Fibroblast of lung (primary cell): Measurements from ENCODE around the gene PCDHA7. TPM values are rescaled to one million over a fixed set of nuclear protein-coding genes. Genes with fewer than 3 reads are reported as not detected.
"Not testable (repeated sequence)": the region's sequence is repeated elsewhere in the genome, so short reads cannot be mapped to it uniquely, and the experiment has no call there.

ENCODE experiments used
- DNase-seq, 2 donors: peaks; one replicate each; pipeline versions ENCODE4 v3.0.0 to v3.0.0-alpha.2; 2010; ENCODE audit warnings: low read depth in 2 of 2
- H2AFZ ChIP-seq: 2 replicates; pipeline ENCODE4 v1.5.1; 2012; ENCODE audit warnings: low read length, control low read depth, inconsistent platforms
- H3K27ac ChIP-seq: 2 replicates; pipeline ENCODE4 v1.5.1; 2011; ENCODE audit warnings: low read length, control low read depth; ENCODE audit not compliant: insufficient read depth
- H3K27me3 ChIP-seq: 2 replicates; pipeline ENCODE4 v1.5.1; 2011; ENCODE audit warnings: mild to moderate bottlenecking, low read length; ENCODE audit not compliant: control insufficient read depth, insufficient read depth
- H3K36me3 ChIP-seq: 2 replicates; pipeline ENCODE4 v1.5.1; 2011; ENCODE audit warnings: low read length; ENCODE audit not compliant: control insufficient read depth, insufficient read depth
- H3K4me1 ChIP-seq: 2 replicates; pipeline ENCODE4 v1.5.1; 2011; ENCODE audit warnings: low read length; ENCODE audit not compliant: control insufficient read depth, insufficient read depth; ENCODE audit errors: extremely low read depth
- H3K4me2 ChIP-seq: 2 replicates; pipeline ENCODE4 v1.5.1; 2011; ENCODE audit warnings: low read length, control low read depth; ENCODE audit not compliant: insufficient read depth; ENCODE audit errors: extremely low read depth
- H3K4me3 ChIP-seq, 4 experiments: fragments of 200-600 bp in 1 of 4; sonication (generic) in 1 of 4; replicated peaks in 1 of 4; 2 replicates each; pipeline ENCODE4 v1.5.1; 2011 to 2016; ENCODE audit warnings: low read length in 4 of 4, low read depth in 3 of 4, mild to moderate bottlenecking in 3 of 4, control low read depth in 2 of 4, inconsistent platforms in 1 of 4, mixed read lengths in 1 of 4; ENCODE audit not compliant: insufficient read depth in 1 of 4; ENCODE audit errors: control extremely low read depth in 1 of 4
- H3K79me2 ChIP-seq: 2 replicates; pipeline ENCODE4 v1.5.1; 2012; ENCODE audit warnings: mild to moderate bottlenecking, low read length, inconsistent platforms; ENCODE audit not compliant: control insufficient read depth, insufficient read depth
- H3K9ac ChIP-seq: 2 replicates; pipeline ENCODE4 v1.5.1; 2011; ENCODE audit warnings: mild to moderate bottlenecking, low read length, control low read depth; ENCODE audit not compliant: insufficient read depth
- H3K9me3 ChIP-seq: 2 replicates; pipeline ENCODE4 v1.5.1; 2012; ENCODE audit warnings: low read depth, low read length; ENCODE audit not compliant: control insufficient read depth, insufficient read depth
- H4K20me1 ChIP-seq: 2 replicates; pipeline ENCODE4 v1.5.1; 2011; ENCODE audit warnings: low read length; ENCODE audit not compliant: control insufficient read depth, insufficient read depth; ENCODE audit errors: extremely low read depth
- EZH2 ChIP-seq: IDR thresholded peaks from 2 replicates; pipeline ENCODE4 v1.5.1; 2012; ENCODE audit warnings: low read length, control low read depth, mild to moderate bottlenecking; ENCODE audit errors: missing control alignments
- polyA plus RNA-seq, 2 donors: library from polyadenylated mRNA; depleted of rRNA in 1 of 2; stranded (reverse) in 1 of 2; unstranded in 1 of 2; fragments of >200 nt; gene quantifications; 2 replicates each; pipeline ENCODE4 v1.2.1, GENCODE V29; 2011 to 2012; ENCODE audit warnings: missing spikeins in 1 of 2
- total RNA-seq: library from RNA; depleted of rRNA; stranded (reverse); fragments of >200 nt; gene quantifications from 2 replicates; pipeline ENCODE4 v1.2.1, GENCODE V29; 2014
- TF ChIP-seq, protein P1 (sequence below), 2 donors: IDR thresholded peaks in 1 of 2; conservative IDR thresholded peaks in 1 of 2; 1 replicate in 1 of 2; 2 replicates in 1 of 2; pipeline ENCODE4 v1.5.1; 2011 to 2012; ENCODE audit warnings: low read length in 2 of 2, control low read depth in 1 of 2, inconsistent platforms in 1 of 2, low read depth in 1 of 2, mild to moderate bottlenecking in 1 of 2

The PCDHA7 gene
- total and polyA plus RNA-seq, 2 donors (not counting 1 experiment from before 2014, with no cell fraction given): 2.1 to 2.5 TPM

DNA sequence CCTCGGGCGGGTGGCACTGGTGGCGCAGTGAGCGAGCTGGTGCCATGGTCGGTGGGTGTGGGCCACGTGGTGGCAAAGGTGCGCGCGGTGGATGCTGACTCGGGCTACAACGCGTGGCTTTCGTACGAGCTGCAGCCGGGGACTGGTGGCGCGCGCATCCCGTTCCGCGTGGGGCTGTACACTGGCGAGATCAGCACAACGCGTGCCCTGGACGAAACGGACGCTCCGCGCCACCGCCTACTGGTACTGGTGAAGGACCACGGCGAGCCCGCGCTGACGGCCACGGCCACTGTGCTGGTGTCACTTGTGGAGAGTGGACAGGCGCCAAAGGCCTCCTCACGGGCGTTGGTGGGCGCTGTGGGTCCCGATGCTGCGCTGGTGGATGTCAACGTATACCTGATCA, 25.2 kb upstream of the PCDHA7 start:
- Histone ChIP-seq H3K4me2 (no peak overlapping the region), H3K27ac (no peak overlapping the region), H3K27me3 (no peaks in the 10 kb centered on the region), H3K9ac (no peak overlapping the region), H3K9me3 (no peaks in the 10 kb centered on the region), H3K79me2 (no peaks in the 10 kb centered on the region), H3K36me3 (no peaks in the 10 kb centered on the region), H4K20me1 (no peaks in the 10 kb centered on the region), H3K4me1 (no peaks in the 10 kb centered on the region), H2AFZ (no peak overlapping the region), H3K4me3 (no peak overlapping the region)
- TF ChIP-seq, protein P1, sequence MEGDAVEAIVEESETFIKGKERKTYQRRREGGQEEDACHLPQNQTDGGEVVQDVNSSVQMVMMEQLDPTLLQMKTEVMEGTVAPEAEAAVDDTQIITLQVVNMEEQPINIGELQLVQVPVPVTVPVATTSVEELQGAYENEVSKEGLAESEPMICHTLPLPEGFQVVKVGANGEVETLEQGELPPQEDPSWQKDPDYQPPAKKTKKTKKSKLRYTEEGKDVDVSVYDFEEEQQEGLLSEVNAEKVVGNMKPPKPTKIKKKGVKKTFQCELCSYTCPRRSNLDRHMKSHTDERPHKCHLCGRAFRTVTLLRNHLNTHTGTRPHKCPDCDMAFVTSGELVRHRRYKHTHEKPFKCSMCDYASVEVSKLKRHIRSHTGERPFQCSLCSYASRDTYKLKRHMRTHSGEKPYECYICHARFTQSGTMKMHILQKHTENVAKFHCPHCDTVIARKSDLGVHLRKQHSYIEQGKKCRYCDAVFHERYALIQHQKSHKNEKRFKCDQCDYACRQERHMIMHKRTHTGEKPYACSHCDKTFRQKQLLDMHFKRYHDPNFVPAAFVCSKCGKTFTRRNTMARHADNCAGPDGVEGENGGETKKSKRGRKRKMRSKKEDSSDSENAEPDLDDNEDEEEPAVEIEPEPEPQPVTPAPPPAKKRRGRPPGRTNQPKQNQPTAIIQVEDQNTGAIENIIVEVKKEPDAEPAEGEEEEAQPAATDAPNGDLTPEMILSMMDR (conservative IDR thresholded peaks at IDR 0.05 in 1 of 2, IDR thresholded peaks at IDR 0.05 in 1 of 2; ENCODE audit: low read depth in 1 of 2, low read length in 2 of 2): no peak
- no peak for TF ChIP-seq EZH2
- DNase-seq: no peak

DNA sequence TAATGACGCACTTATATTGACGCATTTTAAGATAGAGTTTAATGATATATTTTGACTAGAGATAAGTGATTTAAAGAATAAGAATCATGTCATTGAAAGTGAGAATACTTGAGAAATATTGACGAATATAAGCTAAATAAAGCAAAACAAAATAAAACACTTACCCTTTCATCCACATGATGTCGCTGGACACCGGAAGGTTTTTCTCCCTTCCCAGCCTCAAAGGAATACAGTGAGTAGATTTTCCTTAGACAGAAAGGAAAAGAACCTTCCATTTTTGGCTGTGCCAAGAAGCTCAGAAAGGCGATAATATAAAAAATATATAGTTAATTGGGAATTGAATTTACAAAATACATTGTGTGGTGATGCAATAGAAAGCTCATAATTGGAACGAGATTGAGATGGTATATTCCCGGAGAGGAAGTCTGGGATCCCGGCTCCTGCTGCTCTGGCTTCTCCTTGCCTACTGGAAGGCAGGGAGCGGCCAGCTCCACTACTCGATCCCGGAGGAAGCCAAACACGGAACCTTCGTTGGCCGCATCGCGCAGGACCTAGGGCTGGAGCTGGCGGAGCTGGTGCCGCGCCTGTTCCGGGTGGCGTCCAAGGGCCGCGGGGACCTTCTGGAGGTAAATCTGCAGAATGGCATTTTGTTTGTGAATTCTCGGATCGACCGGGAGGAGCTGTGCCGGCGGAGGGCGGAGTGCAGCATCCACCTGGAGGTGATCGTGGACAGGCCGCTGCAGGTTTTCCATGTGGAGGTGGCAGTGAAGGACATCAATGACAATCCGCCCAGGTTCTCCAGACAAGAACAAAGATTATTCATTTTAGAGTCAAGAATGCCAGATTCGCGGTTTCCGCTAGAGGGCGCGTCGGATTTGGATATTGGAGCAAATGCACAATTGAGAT, 12.4 kb upstream of the PCDHA7 start, which contains the start of gene PCDHA5:
Gene PCDHA5, plus strand, starts transcription at position 239 of the 906 bp plus-strand sequence.
- Histone ChIP-seq H3K27me3 (no peaks in the 10 kb centered on the region), H3K4me3 (peak within 1 kb of the TSS in 1 of 4 experiments; percentile 17), H3K9ac (no peak within 1 kb of the TSS), H3K4me2 (no peak within 1 kb of the TSS), H4K20me1 (no peaks in the 10 kb centered on the region), H3K9me3 (no peaks in the 10 kb centered on the region), H3K79me2 (no peaks in the 10 kb centered on the region), H3K4me1 (no peaks in the 10 kb centered on the region), H2AFZ (no peak within 1 kb of the TSS), H3K36me3 (no peaks in the 10 kb centered on the region), H3K27ac (no peak within 1 kb of the TSS)
- no peak for DNase-seq
- TF ChIP-seq EZH2: no peak
- TF ChIP-seq, protein P1 (conservative IDR thresholded peaks at IDR 0.05 in 1 of 2, IDR thresholded peaks at IDR 0.05 in 1 of 2; ENCODE audit: low read depth in 1 of 2, low read length in 2 of 2): peak; percentile 35 to 36

- no peak overlapping the region for H2AFZ ChIP-seq
- H4K20me1 ChIP-seq: no peaks in the 10 kb centered on the region
- no peak overlapping the region for H3K4me3 ChIP-seq
- H3K36me3 ChIP-seq: no peaks in the 10 kb centered on the region
- H3K4me2 ChIP-seq: no peak overlapping the region
- H3K27ac ChIP-seq: no peak overlapping the region
- no peaks in the 10 kb centered on the region for H3K27me3 ChIP-seq
- H3K4me1 ChIP-seq: no peaks in the 10 kb centered on the region
- H3K79me2 ChIP-seq: no peaks in the 10 kb centered on the region
- no peak for TF ChIP-seq EZH2
- TF ChIP-seq, protein P1 (conservative IDR thresholded peaks at IDR 0.05 in 1 of 2, IDR thresholded peaks at IDR 0.05 in 1 of 2; ENCODE audit: low read depth in 1 of 2, low read length in 2 of 2): no peak
- DNase-seq: no peak
- no peak overlapping the region for H3K9ac ChIP-seq
- no peaks in the 10 kb centered on the region for H3K9me3 ChIP-seq
These were observed 11.8 kb upstream of the PCDHA7 start for GRCh38 chr5:140822281-140822629.

- H3K27me3 ChIP-seq, H3K4me3 ChIP-seq, H3K9me3 ChIP-seq, DNase-seq, H3K9ac ChIP-seq, H3K4me1 ChIP-seq, H3K4me2 ChIP-seq, H4K20me1 ChIP-seq, H3K27ac ChIP-seq, H3K36me3 ChIP-seq, H2AFZ ChIP-seq, H3K79me2 ChIP-seq: not testable (repeated sequence)
These were observed 11.1 kb upstream of the PCDHA7 start for GRCh38 chr5:140822969-140823368.
